GM12878 (cell line): Measurements from ENCODE around the gene OSBPL10. TPM values are rescaled to one million over a fixed set of nuclear protein-coding genes. Genes with fewer than 3 reads are reported as not detected.

Experiments used
- ATAC-seq: fragments of 200-7000 bp; cut with Tn5 transposase; 3 replicates; pipeline ENCODE4 v1.9.1; 2020; ENCODE audit warnings: mild to moderate bottlenecking, moderate library complexity
- BruUV-seq: library from RNA; stranded (reverse); fragments of 400-500 nt; replicated peaks from 2 replicates; lab custom pipeline; 2021; lab: Mats Ljungman, UMichigan
- CTCF ChIA-PET: fragments of 300-600 bp; sonication (Branson Sonifier 250); formaldehyde crosslinking; extraction: SDS; loops from one replicate; lab custom pipeline; 2021; ENCODE audit warnings: inconsistent platforms; lab: Yijun Ruan, JAX
- POLR2A ChIA-PET: fragments of 350-600 bp; formaldehyde crosslinking; extraction: SDS; loops from one replicate; lab custom pipeline; 2021; ENCODE audit warnings: inconsistent platforms; lab: Charles Lee
- RAD21 ChIA-PET: fragments of 300-600 bp; sonication (Branson Sonifier 250); formaldehyde crosslinking; loops from one replicate; lab custom pipeline; 2023; ENCODE audit warnings: antibody characterized with exemption; ENCODE audit not compliant: unreplicated experiment; lab: Charles Lee
- SMC1A ChIA-PET: fragments of 300-600 bp; sonication (Branson Sonifier 250); formaldehyde crosslinking; loops from one replicate; lab custom pipeline; 2023; ENCODE audit not compliant: unreplicated experiment, uncharacterized antibody; lab: Charles Lee
- DNase-seq: peaks from one replicate; pipeline ENCODE4 v3.0.0-alpha.2; 2011; ENCODE audit warnings: low read depth, low spot score
- FAIRE-seq: peaks from 3 replicates; lab custom pipeline; 2011; peaks lifted over from hg19 to GRCh38; lab: Jason Lieb, UNC
- H2AFZ ChIP-seq: 2 replicates; pipeline ENCODE4 v1.6.0; 2011; ENCODE audit warnings: low read depth, low read length, control low read depth; ENCODE audit not compliant: control insufficient read depth
- H3K27ac ChIP-seq: 2 replicates; pipeline ENCODE4 v1.5.1; 2011; ENCODE audit warnings: control low read depth; ENCODE audit not compliant: control insufficient read depth, insufficient read depth
- H3K27me3 ChIP-seq, 2 experiments: replicated peaks in 1 of 2; 2 replicates each; pipeline versions ENCODE4 v1.6.0 to v1.6.1; 2011; ENCODE audit warnings: low read length in 1 of 2; ENCODE audit not compliant: control insufficient read depth in 2 of 2, insufficient read depth in 2 of 2
- H3K36me3 ChIP-seq, 2 experiments: 2 replicates each; pipeline ENCODE4 v1.5.1; 2011; ENCODE audit warnings: low read length in 1 of 2; ENCODE audit not compliant: control insufficient read depth in 2 of 2, insufficient read depth in 2 of 2
- H3K4me1 ChIP-seq: 2 replicates; pipeline ENCODE4 v1.6.1; 2011; ENCODE audit warnings: mild to moderate bottlenecking, low read length, moderate library complexity, mixed read lengths; ENCODE audit not compliant: control insufficient read depth, insufficient read depth
- H3K4me2 ChIP-seq: 2 replicates; pipeline ENCODE4 v1.6.0; 2011; ENCODE audit warnings: control low read depth; ENCODE audit not compliant: control insufficient read depth, insufficient read depth
- H3K4me3 ChIP-seq: fragments of 200-600 bp; sonication (generic); 2 replicates; pipeline ENCODE4 v1.5.1; 2016
- H3K79me2 ChIP-seq: 2 replicates; pipeline ENCODE4 v1.6.0; 2011; ENCODE audit warnings: low read length; ENCODE audit not compliant: control insufficient read depth, insufficient read depth
- H3K9ac ChIP-seq: 2 replicates; pipeline ENCODE4 v1.8.0; 2011; ENCODE audit warnings: low read length, control low read depth, mixed read lengths; ENCODE audit not compliant: control insufficient read depth, insufficient read depth
- H3K9me3 ChIP-seq: replicated peaks from 3 replicates; pipeline ENCODE4 v1.5.1; 2011; ENCODE audit warnings: mild to moderate bottlenecking, low read length; ENCODE audit not compliant: control insufficient read depth, insufficient read depth
- H4K20me1 ChIP-seq: 2 replicates; pipeline ENCODE4 v1.6.0; 2011; ENCODE audit not compliant: control insufficient read depth, insufficient read depth
- BRCA1 ChIP-seq: IDR thresholded peaks from 2 replicates; pipeline ENCODE4 v1.6.1; 2011; ENCODE audit warnings: low read depth, low read length, improper control_type of control experiment
- CTCF ChIP-seq, 3 experiments: IDR thresholded peaks in 2 of 3; conservative IDR thresholded peaks in 1 of 3; 2 replicates each; pipeline ENCODE4 v1.5.1; 2011; ENCODE audit warnings: low read depth in 3 of 3, low read length in 3 of 3, mild to moderate bottlenecking in 3 of 3, control low read depth in 2 of 3, moderate library complexity in 2 of 3, inconsistent platforms in 1 of 3, mixed read lengths in 1 of 3; ENCODE audit not compliant: control insufficient read depth in 2 of 3, insufficient read depth in 1 of 3; ENCODE audit errors: extremely low read depth in 1 of 3
- E4F1 ChIP-seq: fragments of 450-650 bp; IDR thresholded peaks from 2 replicates; pipeline ENCODE4 v1.6.1; 2018; ENCODE audit warnings: borderline replicate concordance, mild to moderate bottlenecking; ENCODE audit not compliant: partially characterized antibody
- HDGF ChIP-seq: fragments of 450-650 bp; IDR thresholded peaks from 2 replicates; pipeline ENCODE4 v1.6.1; 2016; ENCODE audit warnings: antibody characterized with exemption
- IRF4 ChIP-seq: IDR thresholded peaks from 2 replicates; pipeline ENCODE4 v1.6.1; 2011; ENCODE audit warnings: low read depth, low read length
- NR2C2 ChIP-seq: IDR thresholded peaks from 2 replicates; pipeline ENCODE4 v1.6.1; 2011; ENCODE audit warnings: borderline replicate concordance, low read depth; ENCODE audit not compliant: control insufficient read depth, insufficient read length
- NRF1 ChIP-seq: conservative IDR thresholded peaks from 2 replicates; pipeline ENCODE4 v1.6.1; 2011; ENCODE audit warnings: mild to moderate bottlenecking, low read depth, low read length, improper control_type of control experiment
- SIN3A ChIP-seq: IDR thresholded peaks from 2 replicates; pipeline ENCODE4 v1.6.1; 2012; ENCODE audit warnings: low read depth, low read length, improper control_type of control experiment
- WGBS: methylation state at CpG from one replicate; pipeline ENCODE4 v1.1.6; 2016; ENCODE audit warnings: low lambda C conversion rate; ENCODE audit not compliant: insufficient replicate concordance, insufficient coverage; ENCODE audit errors: missing lambda C conversion rate; 5-methylcytosine and 5-hydroxymethylcytosine counted together
- in situ Hi-C: fragments of 300-500 bp; cut with MboI; formaldehyde crosslinking; loops from 9 replicates; pipeline ENCODE4 v1.14.3; 2018; ENCODE audit warnings: mixed read lengths
- intact Hi-C: fragments of 100-400 bp; cut with micrococcal nuclease; formaldehyde crosslinking; loops from one replicate; pipeline ENCODE4 v1.14.2; 2022; ENCODE audit not compliant: unreplicated experiment
- polyA plus RNA-seq, 11 experiments: library from polyadenylated mRNA; depleted of rRNA in 4 of 11; unstranded in 6 of 11; stranded (reverse) in 5 of 11; fragments of >200 nt; fragmentation: Nextera tagmentation in 4 of 11; fragmentation: Illumina TruSeq in 1 of 11; extraction: Ambion mirVana in 4 of 11; extraction: Trizol in 1 of 11; gene quantifications; 1 replicate in 1 of 11; 2 replicates in 10 of 11; pipeline versions ENCODE4 v1.2.1 to v1.2.3, GENCODE V29; 2011 to 2016; ENCODE audit warnings: inconsistent platforms in 2 of 11, missing spikeins in 2 of 11, low read depth in 1 of 11
- total RNA-seq, 4 experiments: library from RNA; depleted of rRNA in 3 of 4; stranded (reverse); fragments of >200 nt in 3 of 4; fragmentation: Illumina TruSeq in 1 of 4; extraction: Trizol in 1 of 4; gene quantifications; 2 replicates each; pipeline versions ENCODE4 v1.2.1 to v1.2.3, GENCODE V29; 2013 to 2021

Gene OSBPL10
- total and polyA plus RNA-seq, 10 of the 15 experiments (the other 5 are each of a cell fraction or from before 2014, with no cell fraction given), result 0.03 to 0.25 (median 0.09) TPM; not detected in 5

- ChIA-PET CTCF (no interaction called here), POLR2A (no interaction called here)
- DNase-seq, result no peak
Measured at GRCh38 chr3:31772758-31773473, 208.1 kb downstream of the OSBPL10 start.

More at GRCh38 chr3:31772758-31773473, 208.1 kb downstream of the OSBPL10 start:
- no peak for FAIRE-seq
- Histone ChIP-seq H3K4me2 (no peak overlapping the region), H3K4me3 (no peak overlapping the region), H3K79me2 (no peaks in the 10 kb centered on the region), H3K9me3 (no peaks in the 10 kb centered on the region), H3K9ac (no peak overlapping the region), H3K27ac (no peak overlapping the region), H3K27me3 (no peaks in the 10 kb centered on the region; a peak in 1 of 4 replicates), H2AFZ (no peak overlapping the region), H3K36me3 (no peaks in the 10 kb centered on the region), H4K20me1 (no peaks in the 10 kb centered on the region), H3K4me1 (no peaks in the 10 kb centered on the region)
- ChIA-PET RAD21 (no interaction called here), SMC1A (interaction anchor here (1.3 kb wide), 1 partner anchor 643 kb away, joined by 3 read pairs; no protein-coding TSS in a partner anchor)
- in situ Hi-C loops (no loop called here), intact Hi-C loops (no loop called here)
- 49% methylated on average over 7 of the region's 7 CpGs for WGBS
- ATAC-seq, result no peak
- no peak for TF ChIP-seq HDGF
- TF ChIP-seq BRCA1, result no peak
- TF ChIP-seq IRF4, result no peak
- TF ChIP-seq NRF1, result no peak
- no peak for TF ChIP-seq E4F1
- no peak for TF ChIP-seq SIN3A
- no peak for TF ChIP-seq CTCF (IDR thresholded peaks at IDR 0.05 in 2 of 3, conservative IDR thresholded peaks at IDR 0.05 in 1 of 3; ENCODE audit: control insufficient read depth in 2 of 3, extremely low read depth in 1 of 3, insufficient read depth in 1 of 3, low read depth in 3 of 3, low read length in 3 of 3)
- no peak for TF ChIP-seq NR2C2
- no TSS peak for BruUV-seq
